ENCODE data around the gene FAM120A.

- TF ChIP-seq POLR2A (IDR thresholded peaks at IDR 0.05): no peak
- no peak for TF ChIP-seq CTCF (IDR thresholded peaks at IDR 0.05)
- TF ChIP-seq EP300 (IDR thresholded peaks at IDR 0.05): no peak
- no peak for TF ChIP-seq POLR2AphosphoS5 (IDR thresholded peaks at IDR 0.05)
These were observed 3.8 kb upstream of the FAM120A start for GRCh38 chr9:93447655-93448054.
